Suprapubic skin (tissue), 4 donors: ENCODE measurements around the gene PCBP3.

Experiments
- EP300 ChIP-seq: sonication (generic); formaldehyde crosslinking; IDR thresholded peaks from one replicate; pipeline ENCODE4 v1.6.1; 2017; ENCODE audit warnings: antibody characterized with exemption
- POLR2A ChIP-seq, 2 donors: fragments of 450-650 bp; IDR thresholded peaks; one replicate each; pipeline ENCODE4 v1.6.1; 2017; ENCODE audit warnings: antibody characterized with exemption in 2 of 2, mild to moderate bottlenecking in 2 of 2, moderate library complexity in 2 of 2
- POLR2AphosphoS5 ChIP-seq, 3 donors: sonication (generic); formaldehyde crosslinking; IDR thresholded peaks; one replicate each; pipeline ENCODE4 v1.6.1; 2017; ENCODE audit warnings: antibody characterized with exemption in 3 of 3
- TF ChIP-seq, protein P1 (sequence below), 2 donors: fragments of 200-600 bp in 1 of 2; fragments of 450-650 bp in 1 of 2; sonication (generic) in 1 of 2; IDR thresholded peaks; one replicate each; pipeline ENCODE4 v1.5.1; 2016 to 2019; ENCODE audit warnings: antibody characterized with exemption in 2 of 2, mild to moderate bottlenecking in 1 of 2, moderate library complexity in 1 of 2

DNA sequence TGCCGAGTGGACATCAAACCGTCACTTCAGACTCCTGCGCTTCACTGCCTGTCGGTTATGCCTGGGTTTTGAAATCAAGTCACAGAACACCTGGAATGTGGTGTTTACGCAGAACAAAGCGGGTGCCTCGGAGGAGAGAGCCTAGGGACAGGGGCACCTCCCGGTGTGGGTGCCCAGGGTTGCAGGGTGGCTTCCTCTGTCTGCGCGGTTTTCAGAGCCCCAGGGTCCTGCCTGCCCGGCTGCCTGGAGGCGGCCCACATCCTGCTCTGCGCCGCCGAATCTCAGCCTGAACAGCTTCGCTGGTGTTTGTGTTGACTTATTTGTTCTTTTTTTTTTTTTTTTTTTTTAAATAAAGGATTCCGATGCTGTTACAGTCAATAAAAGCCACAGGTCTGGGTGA lies 224.6 kb downstream of the PCBP3 start:
- TF ChIP-seq, protein P1, sequence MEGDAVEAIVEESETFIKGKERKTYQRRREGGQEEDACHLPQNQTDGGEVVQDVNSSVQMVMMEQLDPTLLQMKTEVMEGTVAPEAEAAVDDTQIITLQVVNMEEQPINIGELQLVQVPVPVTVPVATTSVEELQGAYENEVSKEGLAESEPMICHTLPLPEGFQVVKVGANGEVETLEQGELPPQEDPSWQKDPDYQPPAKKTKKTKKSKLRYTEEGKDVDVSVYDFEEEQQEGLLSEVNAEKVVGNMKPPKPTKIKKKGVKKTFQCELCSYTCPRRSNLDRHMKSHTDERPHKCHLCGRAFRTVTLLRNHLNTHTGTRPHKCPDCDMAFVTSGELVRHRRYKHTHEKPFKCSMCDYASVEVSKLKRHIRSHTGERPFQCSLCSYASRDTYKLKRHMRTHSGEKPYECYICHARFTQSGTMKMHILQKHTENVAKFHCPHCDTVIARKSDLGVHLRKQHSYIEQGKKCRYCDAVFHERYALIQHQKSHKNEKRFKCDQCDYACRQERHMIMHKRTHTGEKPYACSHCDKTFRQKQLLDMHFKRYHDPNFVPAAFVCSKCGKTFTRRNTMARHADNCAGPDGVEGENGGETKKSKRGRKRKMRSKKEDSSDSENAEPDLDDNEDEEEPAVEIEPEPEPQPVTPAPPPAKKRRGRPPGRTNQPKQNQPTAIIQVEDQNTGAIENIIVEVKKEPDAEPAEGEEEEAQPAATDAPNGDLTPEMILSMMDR (IDR thresholded peaks at IDR 0.05), result no peak
- TF ChIP-seq EP300 (no peak), POLR2A (IDR thresholded peaks at IDR 0.05) (no peak), POLR2AphosphoS5 (IDR thresholded peaks at IDR 0.05) (no peak)
